ENCODE results near the gene CEP76. TPM values are rescaled to one million over a fixed set of nuclear protein-coding genes. Genes with fewer than 3 reads are reported as not detected.
A peak's percentile ranks its signal among the peaks of the same experiment; 100 is the strongest.

CEP76 gene
- total RNA-seq, 1 experiment from 2014 or later: 18.6 TPM

GRCh38 chr18:12631831-12632477 lies 70.6 kb downstream of the CEP76 start:
- peaks cover 0 to 3% of the 10 kb centered on the region in 2 experiments; a peak in 3 of 5 replicates for H3K9me3 Mint-ChIP-seq
- H3K4me1 Mint-ChIP-seq: peaks cover 0 to 6% of the 10 kb centered on the region in 2 experiments; a peak in 2 of 4 replicates
- no peak overlapping the region for H3K4me2 ChIP-seq (ENCODE audit: insufficient read depth, insufficient read length, low read length)
- H2BK5ac ChIP-seq (ENCODE audit: insufficient read length, low read length): no peak overlapping the region
- no peak for TF ChIP-seq CTCF (conservative IDR thresholded peaks at IDR 0.05)
- H2BK120ac ChIP-seq (ENCODE audit: low read depth, low read length, poor library complexity, severe bottlenecking): no peak overlapping the region
- peaks cover 3% of the 10 kb centered on the region for H3K79me1 ChIP-seq (ENCODE audit: insufficient read depth, low read depth, low read length, poor library complexity, severe bottlenecking)
- no peak overlapping the region for H2BK12ac ChIP-seq (ENCODE audit: insufficient read length, low read depth, low read length)
- no peak overlapping the region for H2BK20ac ChIP-seq (ENCODE audit: low read depth, low read length, poor library complexity, severe bottlenecking)
- no peaks in the 10 kb centered on the region for H3K4me1 ChIP-seq (ENCODE audit: insufficient read depth, low read length)
- no peak overlapping the region for H4K5ac ChIP-seq (ENCODE audit: insufficient read length, low read depth, low read length)
- H2AK5ac ChIP-seq (ENCODE audit: insufficient read length, low read length): no peak overlapping the region
- DNase-seq: no peak
- no peak overlapping the region for H2BK15ac ChIP-seq (ENCODE audit: low read depth, low read length)
- no peak overlapping the region for H3K9ac ChIP-seq (ENCODE audit: extremely low read depth, insufficient read length, low read length)
- H3K27ac ChIP-seq (ENCODE audit: insufficient read length, low read depth, low read length): no peak overlapping the region
- H3T11ph ChIP-seq (ENCODE audit: low read length): no peak overlapping the region
- H3K27me3 Mint-ChIP-seq (ENCODE audit: low read depth): no peaks in the 10 kb centered on the region
- H3K27ac Mint-ChIP-seq: peak overlapping the region; percentile 8 to 35 (median 32); a peak in 4 of 7 replicates
- H3K23me2 ChIP-seq (ENCODE audit: insufficient read length, low read depth, low read length, poor library complexity, severe bottlenecking): no peaks in the 10 kb centered on the region
- H3K4ac ChIP-seq (ENCODE audit: low read depth, low read length): no peak overlapping the region
- H3K23ac ChIP-seq (ENCODE audit: insufficient read length, low read depth, low read length): no peak overlapping the region
- no peaks in the 10 kb centered on the region for H3K27me3 ChIP-seq (ENCODE audit: insufficient read depth, low read length)
- peaks cover 0 to 8% (median 5%) of the 10 kb centered on the region in 3 experiments; a peak in 4 of 7 replicates for H3K36me3 Mint-ChIP-seq (ENCODE audit: insufficient read depth in 1 of 3, low read depth in 3 of 3)
- H4K20me1 ChIP-seq (ENCODE audit: control insufficient read depth, insufficient read depth, insufficient read length): no peaks in the 10 kb centered on the region
- no peak overlapping the region for H3K14ac ChIP-seq (ENCODE audit: insufficient read depth, low read length)
- H4K8ac ChIP-seq (replicated peaks; ENCODE audit: insufficient read length, low read depth, low read length): no peak overlapping the region
- no peak overlapping the region for H4K91ac ChIP-seq (ENCODE audit: insufficient read length, low read depth, low read length)
- H3K4me3 Mint-ChIP-seq: no peak overlapping the region
- H3K18ac ChIP-seq (ENCODE audit: insufficient read length, low read depth, low read length): no peak overlapping the region
- no peak overlapping the region for H3K56ac ChIP-seq (ENCODE audit: insufficient read length, low read depth, low read length)
- no peaks in the 10 kb centered on the region for H3K79me2 ChIP-seq (ENCODE audit: insufficient read depth, low read length)
- no peak overlapping the region for H2AFZ ChIP-seq (ENCODE audit: low read length)
- WGBS (ENCODE audit: extremely low coverage, insufficient read length, low lambda C conversion rate): no CpG with 5 or more reads among the region's 6 CpGs
- no peaks in the 10 kb centered on the region for H3K9me3 ChIP-seq (ENCODE audit: control insufficient read depth, low read depth, low read length)

All from H9 (cell line).